ENCODE results near the gene CAMTA1.

DNA sequence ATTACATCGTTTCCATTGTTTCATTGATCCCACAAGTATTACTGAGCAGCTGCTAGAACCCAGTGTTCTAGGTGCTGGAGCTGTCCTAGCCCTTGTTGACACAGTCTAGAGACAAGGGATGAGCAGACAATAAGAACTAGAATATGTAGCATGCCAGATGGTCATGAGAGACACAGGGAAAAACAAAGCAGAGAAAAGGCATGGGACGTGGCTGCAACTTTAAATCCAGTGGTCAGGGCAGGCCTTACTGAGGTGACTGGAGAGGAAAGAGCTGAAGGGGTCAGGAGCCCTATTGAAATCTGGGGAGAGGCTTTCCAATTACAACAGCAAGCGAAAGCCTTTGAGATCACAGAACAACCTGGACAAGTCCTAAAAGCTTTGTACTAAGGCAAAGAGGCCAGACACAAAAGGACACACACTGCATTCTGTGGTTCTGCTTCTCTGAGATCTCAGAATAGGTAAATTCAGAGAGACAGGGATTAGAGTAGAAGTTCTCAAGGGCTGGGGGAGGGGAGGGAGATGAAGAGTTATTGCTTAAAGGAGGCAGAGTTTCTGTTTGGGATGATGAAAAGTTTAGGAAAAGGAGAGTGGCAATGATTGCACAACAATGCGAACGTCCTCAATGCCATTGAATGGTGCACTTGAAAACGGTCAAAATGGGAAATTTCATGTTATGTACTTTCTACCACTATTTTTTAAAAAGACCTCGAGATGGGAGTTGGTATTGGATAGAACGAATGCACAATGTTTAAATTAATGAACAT is 518.5 kb downstream of the CAMTA1 start:
- TF ChIP-seq, protein P1, sequence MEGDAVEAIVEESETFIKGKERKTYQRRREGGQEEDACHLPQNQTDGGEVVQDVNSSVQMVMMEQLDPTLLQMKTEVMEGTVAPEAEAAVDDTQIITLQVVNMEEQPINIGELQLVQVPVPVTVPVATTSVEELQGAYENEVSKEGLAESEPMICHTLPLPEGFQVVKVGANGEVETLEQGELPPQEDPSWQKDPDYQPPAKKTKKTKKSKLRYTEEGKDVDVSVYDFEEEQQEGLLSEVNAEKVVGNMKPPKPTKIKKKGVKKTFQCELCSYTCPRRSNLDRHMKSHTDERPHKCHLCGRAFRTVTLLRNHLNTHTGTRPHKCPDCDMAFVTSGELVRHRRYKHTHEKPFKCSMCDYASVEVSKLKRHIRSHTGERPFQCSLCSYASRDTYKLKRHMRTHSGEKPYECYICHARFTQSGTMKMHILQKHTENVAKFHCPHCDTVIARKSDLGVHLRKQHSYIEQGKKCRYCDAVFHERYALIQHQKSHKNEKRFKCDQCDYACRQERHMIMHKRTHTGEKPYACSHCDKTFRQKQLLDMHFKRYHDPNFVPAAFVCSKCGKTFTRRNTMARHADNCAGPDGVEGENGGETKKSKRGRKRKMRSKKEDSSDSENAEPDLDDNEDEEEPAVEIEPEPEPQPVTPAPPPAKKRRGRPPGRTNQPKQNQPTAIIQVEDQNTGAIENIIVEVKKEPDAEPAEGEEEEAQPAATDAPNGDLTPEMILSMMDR (IDR thresholded peaks at IDR 0.05; ENCODE audit: insufficient read depth, low read depth, low read length) = no peak
- no peak for TF ChIP-seq EZH2 (IDR thresholded peaks at IDR 0.05; ENCODE audit: insufficient read depth, low read length)

Data from astrocyte (in vitro differentiated cells and primary cell).